Measurements from ENCODE around the gene ASCC1. TPM values are rescaled to one million over a fixed set of nuclear protein-coding genes. Genes with fewer than 3 reads are reported as not detected.
A peak's percentile ranks its signal among the peaks of the same experiment; 100 is the strongest.

Gene ASCC1
- total and polyA plus RNA-seq, 2 of the 13 experiments (the other 11 are each of a cell fraction or from before 2014, with no cell fraction given): 21.6 to 30.1 TPM

DNA sequence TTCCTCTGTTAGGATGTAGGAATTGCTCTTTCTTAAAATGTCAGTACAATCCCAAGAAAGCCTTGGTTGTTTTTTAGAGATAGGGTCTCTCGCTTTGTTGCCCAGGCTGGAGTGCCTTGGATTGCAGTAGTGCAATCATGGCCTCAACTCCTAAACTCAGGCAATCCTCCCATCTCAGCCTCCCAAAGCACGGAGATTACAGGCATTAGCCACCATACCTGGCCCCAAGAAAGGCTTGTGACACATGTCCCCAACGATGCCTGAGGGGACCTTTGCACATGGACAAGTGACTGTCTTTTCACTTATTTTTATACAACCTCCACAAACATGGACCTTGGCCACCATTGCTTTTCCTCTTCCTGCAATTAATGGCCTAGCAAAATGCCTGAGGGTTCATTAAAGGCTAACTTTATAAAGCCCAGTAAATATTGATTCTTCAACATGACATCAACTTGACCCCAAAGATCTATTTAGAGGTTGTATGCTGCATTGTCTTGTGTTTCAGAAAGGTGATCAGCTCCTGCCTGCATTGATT lies 117.7 kb downstream of the ASCC1 start (continued):
- TF ChIP-seq ZNF331 (CRISPR knock-in tag; IDR thresholded peaks at IDR 0.05): peak; percentile 89
- no peak for TF ChIP-seq ZNF773 (CRISPR knock-in tag; IDR thresholded peaks at IDR 0.05; ENCODE audit: borderline replicate concordance)
- TF ChIP-seq ZNF431 (CRISPR knock-in tag; IDR thresholded peaks at IDR 0.05; ENCODE audit: borderline replicate concordance, low read depth): no peak
- TF ChIP-seq MYC (CRISPR knock-in tag; IDR thresholded peaks at IDR 0.05; ENCODE audit: borderline replicate concordance): peak; percentile 68; the same call in 1 of the 2 replicates
- peak; percentile 83 for TF ChIP-seq SMAD3 (CRISPR knock-in tag; IDR thresholded peaks at IDR 0.05)
- TF ChIP-seq NCOR1 (IDR thresholded peaks at IDR 0.05; ENCODE audit: borderline replicate concordance, low read length): peak; percentile 96
- TF ChIP-seq, protein P1, sequence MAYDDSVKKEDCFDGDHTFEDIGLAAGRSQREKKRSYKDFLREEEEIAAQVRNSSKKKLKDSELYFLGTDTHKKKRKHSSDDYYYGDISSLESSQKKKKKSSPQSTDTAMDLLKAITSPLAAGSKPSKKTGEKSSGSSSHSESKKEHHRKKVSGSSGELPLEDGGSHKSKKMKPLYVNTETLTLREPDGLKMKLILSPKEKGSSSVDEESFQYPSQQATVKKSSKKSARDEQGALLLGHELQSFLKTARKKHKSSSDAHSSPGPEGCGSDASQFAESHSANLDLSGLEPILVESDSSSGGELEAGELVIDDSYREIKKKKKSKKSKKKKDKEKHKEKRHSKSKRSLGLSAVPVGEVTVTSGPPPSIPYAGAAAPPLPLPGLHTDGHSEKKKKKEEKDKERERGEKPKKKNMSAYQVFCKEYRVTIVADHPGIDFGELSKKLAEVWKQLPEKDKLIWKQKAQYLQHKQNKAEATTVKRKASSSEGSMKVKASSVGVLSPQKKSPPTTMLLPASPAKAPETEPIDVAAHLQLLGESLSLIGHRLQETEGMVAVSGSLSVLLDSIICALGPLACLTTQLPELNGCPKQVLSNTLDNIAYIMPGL (CRISPR knock-in tag; IDR thresholded peaks at IDR 0.05; ENCODE audit: borderline replicate concordance in 1 of 2, low read depth in 1 of 2): no peak
- no peak for TF ChIP-seq HNRNPLL (IDR thresholded peaks at IDR 0.05; ENCODE audit: low read depth, low read length, poor library complexity, severe bottlenecking)
- TF ChIP-seq IKZF1 (IDR thresholded peaks at IDR 0.05): no peak
- TF ChIP-seq STAT5B (CRISPR knock-in tag; IDR thresholded peaks at IDR 0.05): 0 out of 2 replicates have a peak, but pooled peaks have one; percentile 38
- no peak for TF ChIP-seq IKZF4 (CRISPR knock-in tag; IDR thresholded peaks at IDR 0.05; ENCODE audit: borderline replicate concordance, low read depth, not compliant biosample characterization)
- no peak for TF ChIP-seq ADNP (CRISPR knock-in tag; IDR thresholded peaks at IDR 0.05)
- TF ChIP-seq IRF9 (CRISPR knock-in tag; IDR thresholded peaks at IDR 0.05; ENCODE audit: borderline replicate concordance): no peak; the same call in 1 of the 2 replicates
- TF ChIP-seq GZF1 (CRISPR knock-in tag; IDR thresholded peaks at IDR 0.05): no peak
- TF ChIP-seq ZNF713 (CRISPR knock-in tag; IDR thresholded peaks at IDR 0.05): no peak
- TF ChIP-seq TCF7 (IDR thresholded peaks at IDR 0.05; ENCODE audit: low read depth): peak; percentile 89
- no peak for TF ChIP-seq ZFAT (CRISPR knock-in tag; conservative IDR thresholded peaks at IDR 0.05)
- no peak for TF ChIP-seq MYNN (CRISPR knock-in tag; IDR thresholded peaks at IDR 0.05; ENCODE audit: low read depth)
- TF ChIP-seq POGZ (CRISPR knock-in tag; IDR thresholded peaks at IDR 0.05): peak; percentile 57
- TF ChIP-seq XBP1 (CRISPR knock-in tag; IDR thresholded peaks at IDR 0.05): no peak
- peak; percentile 91 for TF ChIP-seq NFIC (IDR thresholded peaks at IDR 0.05; ENCODE audit: low read length)
- TF ChIP-seq SOX13 (IDR thresholded peaks at IDR 0.05): peak; percentile 97
- peak in 1 of 2 experiments; percentile 99; a peak in 2 of 4 replicates for TF ChIP-seq SOX13 (CRISPR knock-in tag; conservative IDR thresholded peaks at IDR 0.05 in 1 of 2, IDR thresholded peaks at IDR 0.05 in 1 of 2)
- TF ChIP-seq RNF2 (conservative IDR thresholded peaks at IDR 0.05; ENCODE audit: low read depth): no peak
- no peak for TF ChIP-seq ZNF572 (CRISPR knock-in tag; IDR thresholded peaks at IDR 0.05)
- peak; percentile 28; the same call in 1 of the 2 replicates for TF ChIP-seq FOSL1 (CRISPR knock-in tag; IDR thresholded peaks at IDR 0.05; ENCODE audit: borderline replicate concordance)
- no peak for TF ChIP-seq ETV6 (CRISPR knock-in tag; conservative IDR thresholded peaks at IDR 0.05)
- no peak for TF ChIP-seq BCL3 (CRISPR knock-in tag; IDR thresholded peaks at IDR 0.05)
- no peak; the same call in 1 of the 2 replicates for TF ChIP-seq ZNF121 (CRISPR knock-in tag; IDR thresholded peaks at IDR 0.05)

Measured in HepG2 (cell line).